SK-N-SH (cell line): ENCODE data around the gene STT3A.

Experiments used
- CTCF ChIP-seq: fragments of 200-600 bp; sonication (generic); IDR thresholded peaks from 2 replicates; pipeline ENCODE4 v1.6.1; 2017; ENCODE audit warnings: antibody characterized with exemption, mild to moderate bottlenecking, moderate library complexity
- EZH2phosphoT487 ChIP-seq: fragments of 200-600 bp; sonication (generic); IDR thresholded peaks from 2 replicates; pipeline ENCODE4 v1.6.1; 2017; ENCODE audit warnings: low read depth, mixed run types, mild to moderate bottlenecking, antibody characterized with exemption, moderate library complexity, borderline replicate concordance
- FOXJ3 ChIP-seq: sonication (generic); formaldehyde crosslinking; IDR thresholded peaks from 2 replicates; pipeline ENCODE4 v1.5.1; 2020; ENCODE audit warnings: mild to moderate bottlenecking, missing genetic modification reagents
- POLR2AphosphoS5 ChIP-seq: IDR thresholded peaks from 2 replicates; pipeline ENCODE4 v1.6.1; 2012; ENCODE audit warnings: low read depth, low read length
- USF2 ChIP-seq: fragments of 150-350 bp; IDR thresholded peaks from 2 replicates; pipeline ENCODE4 v1.6.1; 2017; ENCODE audit warnings: antibody characterized with exemption, low read length, low read depth, borderline replicate concordance
- YY1 ChIP-seq: IDR thresholded peaks from 2 replicates; pipeline ENCODE4 v1.4.0; 2012; ENCODE audit warnings: low read depth, mild to moderate bottlenecking

GRCh38 chr11:125550780-125551179 is 41.9 kb upstream of the STT3A start:
- no peak for TF ChIP-seq CTCF
- no peak for TF ChIP-seq EZH2phosphoT487
- TF ChIP-seq POLR2AphosphoS5: no peak
- TF ChIP-seq FOXJ3: no peak
- no peak for TF ChIP-seq YY1
- TF ChIP-seq USF2: no peak
